ENCODE results near the gene NUMA1.

The NUMA1 gene

DNA sequence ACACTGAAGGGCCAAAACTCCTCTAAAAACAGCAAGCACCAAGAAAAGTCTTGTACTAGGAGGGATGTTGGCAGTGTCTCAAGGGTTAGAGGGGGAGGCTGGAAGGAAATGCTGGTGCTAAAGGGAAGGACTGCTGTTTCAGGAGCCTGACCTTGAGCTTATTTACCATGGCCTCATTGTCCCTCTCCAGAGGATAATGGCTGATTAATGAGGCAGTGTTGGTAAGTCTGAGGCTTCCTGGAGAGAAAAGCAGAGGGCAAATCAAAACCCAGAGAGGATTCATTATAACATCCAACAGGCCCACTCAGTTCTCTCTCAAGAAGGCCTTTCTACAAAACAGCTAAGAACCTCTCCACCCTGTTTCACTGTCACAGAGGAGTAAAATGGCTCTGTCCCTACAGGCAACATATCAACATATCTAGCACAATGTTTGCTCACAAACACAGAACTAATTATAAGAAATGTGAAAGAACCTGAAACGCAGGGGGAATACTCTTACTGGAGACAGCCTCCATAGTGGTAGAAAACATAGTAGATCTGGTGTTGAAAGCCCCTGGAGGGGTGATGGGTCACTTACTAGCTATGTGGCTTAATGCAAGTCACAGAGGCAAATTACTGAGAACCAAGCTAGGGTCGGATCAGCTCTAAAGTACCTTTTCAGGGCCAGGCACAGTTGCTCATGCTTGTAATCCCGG, 31.4 kb downstream of the NUMA1 start:
- peak; percentile 78 for DNase-seq

DNA sequence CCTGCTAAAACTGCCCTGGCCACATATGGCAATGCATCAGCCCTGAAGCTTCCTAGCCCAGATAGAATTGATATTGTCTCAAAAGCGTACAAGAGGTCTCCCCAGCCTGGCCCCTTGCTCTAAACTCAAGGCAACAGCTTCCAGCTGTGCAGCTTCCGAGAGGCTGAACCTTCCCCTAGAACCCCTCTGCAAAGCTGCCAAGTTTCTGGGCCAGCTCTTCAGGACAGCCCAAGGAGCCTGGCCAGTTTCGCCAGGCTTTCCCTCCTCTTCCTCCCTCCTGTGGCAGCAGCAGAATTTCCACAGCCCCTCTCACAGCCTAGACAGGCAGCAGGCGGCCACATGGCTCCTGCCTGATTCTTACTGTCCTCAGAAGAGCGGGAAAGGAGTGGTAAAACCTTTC, 34.5 kb downstream of the NUMA1 start:
- DNase-seq = peak; percentile 32

DNA sequence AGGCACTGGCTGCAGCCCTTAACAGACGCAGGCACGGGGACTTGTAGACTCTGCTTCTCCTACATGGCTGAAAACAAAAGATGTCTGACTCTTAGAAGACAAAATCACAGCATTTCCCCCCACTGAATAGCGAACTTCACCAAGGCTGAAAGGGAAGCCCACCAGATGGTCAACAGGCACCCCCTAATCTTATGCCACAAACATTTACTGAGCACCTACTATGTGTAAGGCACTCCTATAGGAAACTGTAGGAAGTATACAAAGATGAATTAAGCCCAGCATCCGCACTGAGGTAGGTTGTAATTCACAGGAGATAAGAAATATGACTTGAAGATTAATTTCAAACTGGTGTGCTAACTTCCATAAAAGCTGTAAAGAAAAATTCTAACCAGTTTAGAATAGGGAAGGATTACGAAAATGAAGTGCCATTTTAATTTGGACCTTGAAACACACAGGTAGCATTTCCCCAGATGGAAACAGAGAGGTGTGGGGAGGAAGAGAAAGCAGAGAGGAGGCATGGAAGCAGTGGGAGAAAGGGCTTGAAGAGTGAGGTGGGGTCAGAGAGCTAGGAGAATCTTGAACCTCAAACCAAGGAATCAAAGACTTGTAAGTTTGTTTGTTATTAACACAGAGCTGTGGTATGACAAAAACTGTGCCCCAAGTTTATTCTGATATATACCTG, 38.1 kb downstream of the NUMA1 start:
- DNase-seq = no peak

DNA sequence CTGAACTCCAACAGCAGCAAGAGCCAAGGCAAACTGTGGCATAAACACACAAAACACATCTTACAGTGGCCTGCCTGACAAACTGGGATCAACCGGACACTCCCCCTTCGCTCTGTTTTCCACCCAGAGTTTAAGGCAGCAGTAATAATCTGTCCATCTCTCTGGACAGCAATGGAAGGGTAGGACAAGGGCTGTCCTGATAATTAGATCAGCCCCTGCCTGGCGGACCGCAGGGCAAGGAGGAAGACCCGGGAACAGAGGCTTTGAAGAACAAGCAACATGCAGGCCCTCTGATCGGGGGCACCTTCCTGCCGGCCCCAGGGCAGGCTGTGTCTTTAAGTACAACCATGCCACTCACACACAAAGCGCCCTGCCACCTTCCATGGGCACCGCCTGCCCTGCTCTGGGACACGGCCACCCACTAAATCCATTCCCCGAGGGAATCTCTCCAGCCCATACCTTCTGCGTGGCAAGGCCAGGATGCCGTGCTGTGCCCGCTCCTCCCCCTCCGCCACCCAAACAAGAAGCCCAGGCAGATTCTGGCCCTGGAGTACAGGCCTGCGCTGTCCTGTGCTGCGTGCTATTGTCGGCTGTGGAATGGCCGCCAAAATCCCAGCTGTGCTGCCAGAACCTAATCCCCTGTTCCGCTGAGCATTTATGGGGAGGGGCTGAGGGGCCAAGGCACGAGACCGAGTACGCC, 38.8 kb downstream of the NUMA1 start:
- DNase-seq = peak; percentile 93

DNA sequence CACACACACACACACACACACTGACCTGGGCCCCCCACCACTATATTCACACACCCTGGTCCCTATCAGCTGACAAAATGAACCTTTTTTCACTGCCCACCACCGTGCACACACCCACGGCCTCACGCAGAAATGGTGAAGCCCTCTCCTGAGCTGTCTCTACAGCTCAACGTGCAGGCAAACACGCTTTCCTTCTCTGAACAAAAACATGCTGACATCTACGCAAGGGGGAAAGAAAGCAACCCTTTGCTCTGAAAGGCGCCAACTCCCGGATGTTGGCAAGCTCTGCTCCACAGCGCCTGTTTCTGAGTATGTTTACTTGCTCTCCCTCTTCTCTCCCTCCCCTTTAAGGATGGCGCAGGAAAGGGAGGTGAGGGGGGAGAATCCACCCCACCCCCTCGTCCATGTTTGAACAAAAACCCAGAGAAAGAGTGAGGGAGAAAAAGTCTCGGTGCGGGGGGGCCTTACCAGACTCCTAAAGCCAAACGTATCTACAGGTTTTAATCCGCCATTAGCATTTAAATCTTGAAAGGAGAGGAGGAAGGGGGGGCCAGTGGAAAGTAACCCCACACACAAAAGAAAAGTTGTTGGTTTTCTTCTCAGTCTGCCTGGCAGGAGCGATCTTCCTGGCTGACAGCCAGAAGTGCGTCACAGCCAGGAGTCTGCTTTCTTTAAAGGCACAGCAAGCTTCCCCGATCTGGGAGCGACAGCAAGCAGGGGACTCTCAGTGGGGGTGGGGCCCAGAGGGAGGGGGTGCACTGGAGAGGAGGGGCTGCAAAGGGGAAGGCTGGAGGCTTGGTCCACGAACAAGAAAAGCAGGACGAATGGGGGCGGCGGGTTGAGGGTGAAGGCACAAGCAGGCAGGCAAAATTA, 39.6 kb downstream of the NUMA1 start:
- peak; percentile 97 for DNase-seq

DNA sequence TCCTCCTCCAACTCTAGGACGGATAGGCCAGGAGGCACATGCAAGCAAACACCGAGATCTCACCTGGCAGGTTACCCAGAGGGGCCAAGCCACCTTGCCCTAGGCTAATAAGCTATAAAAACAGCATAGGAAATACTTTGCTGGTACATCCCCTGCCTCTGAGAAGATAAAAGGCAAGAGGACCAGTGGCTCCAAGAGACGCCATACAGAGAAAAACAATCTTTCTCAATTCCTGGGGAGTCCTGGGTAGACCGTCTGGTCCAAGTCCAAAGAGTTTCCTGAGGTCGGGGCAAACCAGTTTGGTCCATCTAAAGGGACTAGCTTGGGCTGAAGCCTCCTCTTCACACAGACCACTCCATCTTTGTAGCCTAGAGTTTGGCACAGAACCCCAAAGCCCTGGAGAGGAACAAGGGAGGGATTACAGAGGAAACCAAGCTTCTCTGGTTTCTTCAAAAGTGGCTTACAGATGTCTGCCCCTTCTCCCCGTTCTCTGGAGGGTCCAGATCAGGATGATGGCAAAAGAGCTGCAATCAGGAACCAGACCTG, 40.4 kb downstream of the NUMA1 start:
- DNase-seq = peak; percentile 28

DNA sequence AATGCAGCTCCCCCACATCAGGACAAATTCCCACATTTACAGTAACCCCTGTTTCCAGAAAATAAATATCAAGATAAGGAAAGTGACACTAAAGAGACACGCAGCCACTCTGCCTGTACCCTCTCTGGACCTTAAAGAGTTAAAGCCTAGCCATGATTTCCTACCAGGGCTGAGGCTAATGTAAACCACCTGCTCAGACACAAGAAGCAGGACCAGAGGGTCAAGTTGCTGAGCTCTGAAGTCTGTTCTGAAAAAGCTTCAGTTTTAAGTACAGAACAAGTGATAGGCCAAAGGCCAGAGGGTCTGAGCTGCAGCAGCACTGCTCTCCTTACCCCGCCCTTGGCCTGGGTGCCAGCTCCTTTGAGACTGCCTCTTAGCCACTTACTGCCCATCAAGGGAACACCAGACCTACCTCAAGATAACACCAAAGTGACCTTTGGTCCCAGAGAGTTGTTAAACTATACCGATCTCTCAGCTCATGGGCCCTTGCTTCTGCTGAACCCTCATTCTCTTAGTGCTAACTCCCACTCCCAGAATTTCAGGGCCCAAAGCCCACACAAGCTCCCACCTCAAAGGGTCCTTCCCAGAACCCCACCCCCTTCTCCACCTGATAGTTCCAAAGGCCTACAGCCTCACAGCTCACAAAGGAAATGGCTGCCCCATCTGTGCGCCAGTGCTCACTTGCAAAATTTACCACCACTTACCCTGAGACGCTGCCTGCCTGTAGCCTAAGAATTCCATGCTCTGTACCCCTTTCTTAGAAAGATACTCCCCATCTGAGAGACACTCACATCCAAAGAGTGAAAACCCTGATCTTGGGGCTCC, 41.1 kb downstream of the NUMA1 start:
- DNase-seq = peak; percentile 60

DNA sequence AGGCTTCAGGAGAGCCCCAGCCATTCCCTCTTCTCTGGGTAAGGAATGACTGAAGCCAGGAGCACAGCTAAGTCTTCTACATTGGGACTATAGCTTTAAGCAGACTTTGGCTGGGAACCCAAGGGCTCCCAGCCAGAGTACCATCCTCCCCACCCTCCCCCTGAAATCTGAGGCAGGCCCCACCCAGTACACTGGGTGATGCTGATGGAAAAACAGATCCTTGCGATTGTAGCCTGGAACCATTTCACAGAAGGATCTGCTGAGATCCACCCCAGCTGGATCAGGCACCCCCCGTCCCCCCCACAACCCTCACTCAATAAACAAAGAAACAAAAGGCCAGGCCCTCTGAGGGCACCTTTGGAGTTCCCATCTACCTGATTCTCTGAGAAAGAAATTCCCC, 41.9 kb downstream of the NUMA1 start:
- DNase-seq = peak; percentile 59

DNA sequence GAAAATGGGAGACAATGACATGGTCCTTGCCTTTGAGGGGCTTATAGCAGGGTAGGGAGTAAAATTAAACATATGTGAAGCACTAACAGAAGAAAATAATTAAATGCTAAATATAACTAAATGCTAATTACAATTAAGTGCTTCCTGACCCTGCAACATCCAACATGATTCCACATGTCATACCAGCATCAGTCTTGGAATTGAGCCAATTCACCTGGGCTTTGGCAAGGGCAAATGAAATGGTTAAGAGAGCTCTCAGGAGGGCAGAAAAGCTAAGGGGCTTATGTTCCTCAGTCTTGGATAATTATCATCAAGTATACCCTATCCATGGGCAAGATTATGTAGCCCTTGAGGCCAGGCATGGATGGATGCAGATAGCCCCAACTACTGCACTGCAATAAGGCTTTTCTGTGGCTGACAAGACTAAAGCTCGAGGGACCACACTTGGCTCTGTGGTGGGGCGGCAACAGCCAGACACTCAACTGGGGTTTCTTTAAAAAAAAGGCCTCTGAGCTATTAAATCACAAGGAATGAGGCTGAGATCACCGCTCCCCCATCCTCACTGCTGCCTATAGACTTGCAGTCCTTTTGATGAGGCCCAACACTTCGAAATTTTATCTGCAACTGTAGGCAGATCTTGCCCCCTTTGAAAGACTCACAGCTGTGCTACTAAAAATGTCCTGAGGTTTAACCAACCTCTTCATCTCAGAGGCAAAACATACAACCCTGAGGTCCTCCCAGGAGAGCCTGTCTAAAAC, 42.6 kb downstream of the NUMA1 start:
- DNase-seq = peak; percentile 17

DNA sequence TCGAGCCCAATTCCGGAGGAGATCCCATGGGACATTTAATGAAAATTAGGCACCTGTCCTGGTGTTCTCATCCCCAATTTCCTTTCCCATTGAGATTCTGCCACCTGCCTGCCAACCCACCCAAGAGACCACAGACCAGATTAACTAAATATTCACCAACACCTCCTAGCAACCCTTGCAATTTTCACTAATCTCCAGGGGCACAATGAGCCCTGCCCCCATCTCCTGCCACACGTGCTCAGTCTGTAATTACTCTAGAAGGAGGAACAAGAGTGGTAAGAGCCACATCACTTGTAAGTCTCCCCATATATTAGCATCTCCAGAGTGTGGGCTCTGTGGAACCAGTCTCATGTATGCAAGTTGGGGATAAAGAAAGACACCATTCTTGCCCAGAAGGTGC, 43.7 kb downstream of the NUMA1 start:
- no peak for DNase-seq

DNA sequence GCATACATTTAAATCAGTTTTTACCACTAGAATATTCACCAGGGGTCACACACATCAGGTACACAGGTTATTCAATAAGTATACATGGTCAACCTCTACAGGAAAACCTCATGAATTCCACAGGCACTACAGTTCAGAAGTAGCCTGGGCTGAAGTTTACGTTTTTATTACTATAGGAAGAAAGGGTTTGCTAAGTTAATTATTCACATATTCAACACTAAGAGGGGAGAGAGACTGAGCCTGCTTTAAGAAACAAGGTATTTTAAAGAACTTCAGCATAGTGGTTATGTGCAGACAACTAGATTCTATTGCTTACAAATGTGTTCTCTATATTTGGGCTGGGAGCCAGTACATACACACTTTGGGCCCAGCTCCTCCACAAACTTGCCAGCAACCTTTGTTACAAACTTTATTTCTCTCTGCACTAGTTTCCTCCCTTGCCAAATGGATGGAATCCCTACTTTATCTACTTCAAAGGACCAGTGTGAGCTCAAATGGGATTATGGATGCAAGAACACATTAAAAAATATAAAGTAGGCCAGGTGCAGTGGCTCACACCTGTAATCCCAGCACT, 49.8 kb downstream of the NUMA1 start:
- no peak for DNase-seq

DNA sequence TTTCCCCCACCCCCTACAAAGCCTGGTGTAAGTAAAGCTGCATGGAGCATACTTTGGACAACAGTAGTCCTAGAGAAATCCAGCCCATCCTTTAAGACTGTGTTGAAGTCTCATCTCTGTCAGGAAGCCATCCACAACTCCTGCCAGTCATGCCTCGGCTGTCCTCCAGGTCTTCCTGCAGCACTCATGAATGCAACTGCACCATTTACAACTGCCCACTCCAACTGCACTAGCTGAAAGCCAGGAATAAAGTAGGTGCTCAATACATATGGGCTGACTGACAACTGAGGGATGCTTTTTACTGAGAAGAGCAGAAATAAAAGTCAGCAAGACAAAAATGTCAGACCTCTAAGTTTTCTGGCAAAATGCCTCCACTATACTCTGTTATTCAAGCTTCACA, 54.3 kb downstream of the NUMA1 start:
- no peak for DNase-seq

DNA sequence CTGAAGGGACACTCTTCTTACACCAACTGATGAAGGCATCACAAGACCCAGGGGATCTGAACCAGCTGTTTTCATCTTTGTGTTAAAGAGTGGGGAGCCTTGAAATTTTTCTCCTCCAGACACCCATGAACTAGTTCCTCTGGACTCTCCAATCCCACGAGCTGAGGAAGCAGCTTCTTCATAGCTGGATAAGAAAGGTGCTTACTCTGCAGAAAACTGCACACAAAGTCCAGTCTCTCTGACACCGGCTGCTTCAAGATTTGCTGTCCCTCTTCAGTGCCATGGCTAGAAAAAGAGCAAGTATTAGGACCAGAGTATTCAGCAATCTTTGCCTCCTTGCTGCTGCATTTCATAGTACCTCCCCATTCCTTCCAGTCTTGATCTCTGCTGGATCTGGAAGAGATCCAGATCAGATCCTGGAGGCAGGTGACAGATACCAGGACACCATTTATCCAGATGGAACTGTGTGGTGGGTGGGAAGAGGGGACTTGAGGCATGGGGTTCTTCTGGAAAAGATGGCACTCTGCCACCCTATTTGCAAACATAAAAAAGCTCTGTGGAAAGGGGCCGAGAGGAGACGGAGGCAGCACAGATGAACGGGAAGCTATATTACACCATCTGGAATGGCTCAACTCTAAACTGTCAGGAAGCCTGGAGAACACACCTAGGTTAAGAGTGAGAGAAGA, 56.1 kb downstream of the NUMA1 start:
- no peak for DNase-seq

DNA sequence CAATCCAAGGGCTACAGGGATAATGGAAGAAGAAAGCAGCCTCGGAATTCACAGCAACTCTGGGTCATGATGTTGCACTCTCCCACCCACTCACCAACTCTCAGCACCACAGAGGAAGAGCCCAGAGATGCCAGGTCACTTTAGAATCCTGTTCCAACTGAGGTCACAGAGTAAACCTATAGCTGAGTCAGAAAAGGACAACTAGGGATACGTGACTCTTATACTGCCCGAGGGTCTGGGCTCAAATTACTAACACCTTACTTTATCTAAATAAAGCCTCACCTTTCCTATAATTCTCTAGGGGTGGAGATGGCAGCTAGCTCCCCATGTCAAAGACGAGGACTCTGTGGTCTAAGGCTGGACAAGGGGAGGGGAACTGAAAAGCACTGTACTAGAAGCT, 57.0 kb downstream of the NUMA1 start:
- DNase-seq = no peak

DNA sequence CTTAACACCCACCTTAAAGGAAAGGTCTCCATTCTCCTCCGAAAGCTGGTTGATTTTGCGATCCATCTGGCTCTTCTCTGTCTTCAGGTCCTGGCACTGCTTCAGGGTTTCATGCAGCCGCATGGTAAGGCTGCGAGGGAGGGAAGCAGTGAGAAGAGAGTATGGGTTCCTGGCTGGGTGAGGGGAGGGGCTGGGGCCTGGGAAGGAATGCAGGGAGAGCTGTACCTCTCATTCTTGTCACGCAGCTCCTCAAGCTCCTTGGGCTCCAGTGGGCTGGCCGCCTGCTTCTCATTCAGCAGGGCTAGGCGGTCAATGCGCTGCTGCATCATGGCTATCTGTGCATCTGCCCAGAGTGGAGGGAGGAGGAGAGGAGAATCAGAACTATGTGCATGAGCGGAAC, 62.2 kb downstream of the NUMA1 start:
- no peak for DNase-seq

DNA sequence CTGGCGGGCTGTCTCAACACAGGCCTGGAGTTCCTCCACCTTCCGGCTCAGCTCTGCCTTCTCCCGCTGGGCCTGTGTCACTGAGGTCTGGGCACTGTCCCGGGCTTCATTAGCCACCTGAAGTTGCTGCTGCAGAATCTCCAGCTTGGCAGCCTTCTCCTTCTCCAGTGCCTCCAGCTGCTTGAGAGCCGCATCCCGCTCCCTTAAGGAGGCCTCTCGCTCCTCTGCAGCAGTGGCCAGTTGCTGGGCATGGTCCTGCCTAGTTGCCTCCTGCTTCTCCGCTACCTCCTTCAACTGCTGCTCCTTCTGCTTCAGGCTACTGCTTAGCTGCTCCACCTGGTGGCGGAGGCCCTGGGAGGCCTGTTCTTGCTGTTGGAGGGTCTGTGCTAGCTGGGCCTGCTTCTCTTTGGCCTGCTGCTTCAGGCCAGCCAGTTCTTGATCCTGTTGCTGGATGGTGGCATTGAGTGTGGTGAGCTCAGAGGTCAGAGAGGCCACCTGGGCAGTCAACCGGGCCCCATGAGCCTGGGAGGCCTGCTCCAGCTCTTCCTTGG, 64.8 kb downstream of the NUMA1 start:
- peak; percentile 25 for DNase-seq

DNA sequence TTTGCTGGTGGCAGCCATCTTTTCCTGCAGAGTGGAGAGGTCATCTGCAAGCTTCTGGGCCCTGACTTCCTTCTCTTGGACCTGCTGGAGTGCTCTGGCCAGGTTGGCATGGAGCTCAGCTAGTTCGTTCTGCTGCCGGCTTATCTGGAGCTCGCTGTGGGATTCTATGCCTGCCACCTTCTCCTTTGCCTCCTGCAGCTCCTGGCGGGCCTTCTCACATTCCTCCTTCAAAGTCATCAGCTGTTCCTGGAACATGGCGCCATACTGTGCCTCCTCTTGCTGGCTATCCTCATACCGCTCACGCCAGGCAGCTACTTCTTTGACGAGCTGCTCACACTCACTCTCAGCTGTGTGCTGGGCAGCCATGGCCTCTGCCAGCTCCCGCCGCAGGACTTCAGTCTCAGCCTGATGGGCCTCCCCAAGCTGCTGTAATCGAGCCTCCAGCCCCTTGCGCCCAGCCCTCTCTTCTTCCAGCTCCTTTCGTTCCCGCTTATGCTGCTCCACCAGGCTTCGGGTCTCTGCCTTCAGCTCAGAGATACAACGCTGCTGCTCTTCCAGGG, 65.5 kb downstream of the NUMA1 start:
- DNase-seq = no peak

DNA sequence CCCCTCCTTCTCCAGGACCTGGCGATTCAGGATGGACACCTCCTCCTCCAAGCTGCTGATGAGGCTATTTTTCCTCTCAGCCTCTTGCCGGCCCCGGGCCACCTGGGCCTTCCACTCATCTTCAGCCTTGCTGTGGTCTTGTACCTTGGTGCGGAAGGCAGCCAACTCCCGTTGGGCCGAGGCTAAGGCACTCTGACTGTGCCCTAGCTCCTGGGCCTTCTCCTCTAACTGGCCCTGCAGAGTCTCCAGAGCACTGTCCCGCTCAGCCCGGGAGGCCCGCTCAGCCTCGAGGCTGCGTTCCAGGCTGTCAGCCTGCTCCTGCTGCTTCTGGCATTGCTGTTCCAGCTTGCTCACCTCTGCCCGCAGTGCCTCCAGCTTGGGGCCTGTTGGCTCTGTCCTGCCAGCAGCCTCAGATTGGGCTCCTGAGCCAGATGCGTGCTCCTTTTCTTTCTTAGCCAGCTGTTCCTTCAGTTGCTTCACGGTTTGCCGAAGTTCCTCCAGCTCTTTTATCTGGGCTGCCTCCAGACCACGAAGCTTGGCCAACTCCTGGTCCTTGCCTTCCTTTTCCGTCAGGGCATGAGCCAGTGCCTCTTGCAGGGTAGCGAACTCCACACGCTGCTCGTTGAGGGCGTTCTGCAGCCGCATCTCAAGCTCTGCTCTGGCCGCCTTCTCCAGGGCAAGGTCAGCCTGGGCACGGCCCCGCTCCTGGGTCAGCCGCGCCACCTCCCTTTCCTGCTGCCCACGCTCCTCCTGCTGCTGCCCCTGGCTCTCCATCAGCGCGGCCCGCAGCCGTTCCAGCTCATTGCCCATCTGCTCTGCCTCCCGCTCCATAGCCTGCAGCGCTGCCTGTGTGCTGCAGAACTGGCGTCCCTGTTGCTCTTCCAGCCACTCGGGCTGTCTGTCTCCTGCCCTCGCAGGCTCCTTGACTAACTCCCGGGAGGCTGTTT, 66.3 kb downstream of the NUMA1 start:
- DNase-seq = no peak

All from eye (tissue), 1 donor.